Nephron (organoid): ENCODE data around the gene SCTR.

Source experiments
- H3K27ac Mint-ChIP-seq, 3 experiments: 2 replicates each; pipeline ENCODE4 v1.8.0; 2020; ENCODE audit warnings: mixed read lengths in 3 of 3, mild to moderate bottlenecking in 2 of 3, moderate library complexity in 1 of 3
- H3K27me3 Mint-ChIP-seq: 2 replicates; pipeline ENCODE4 v1.8.0; 2021; ENCODE audit warnings: low read depth, mild to moderate bottlenecking, moderate library complexity, mixed read lengths
- H3K36me3 Mint-ChIP-seq: 2 replicates; pipeline ENCODE4 v1.8.0; 2020; ENCODE audit warnings: low read depth, mixed read lengths
- H3K4me1 Mint-ChIP-seq: 2 replicates; pipeline ENCODE4 v1.8.0; 2020; ENCODE audit warnings: mixed read lengths
- H3K4me3 Mint-ChIP-seq, 3 experiments: 2 replicates each; pipeline ENCODE4 v1.8.0; 2020; ENCODE audit warnings: mild to moderate bottlenecking in 3 of 3, mixed read lengths in 3 of 3, moderate library complexity in 2 of 3
- H3K9me3 Mint-ChIP-seq: 2 replicates; pipeline ENCODE4 v1.8.0; 2020; ENCODE audit warnings: mixed read lengths
- TF ChIP-seq, protein P1 (sequence below), 3 experiments: fragments of 200-600 bp; sonication (generic); IDR thresholded peaks; one replicate each; pipeline ENCODE4 v1.5.0; 2021; ENCODE audit warnings: antibody characterized with exemption in 3 of 3; ENCODE audit not compliant: unreplicated experiment in 3 of 3

Gene SCTR

GRCh38 chr2:119438726-119439284 is 85.5 kb downstream of the SCTR start:
- Mint-ChIP-seq H3K27ac (peak overlapping the region; percentile 50 to 90 (median 60)), H3K4me3 (no peak overlapping the region), H3K9me3 (no peaks in the 10 kb centered on the region), H3K27me3 (peaks cover 4% of the 10 kb centered on the region), H3K36me3 (peaks cover 23% of the 10 kb centered on the region), H3K4me1 (peaks cover 34% of the 10 kb centered on the region)
- TF ChIP-seq, protein P1, sequence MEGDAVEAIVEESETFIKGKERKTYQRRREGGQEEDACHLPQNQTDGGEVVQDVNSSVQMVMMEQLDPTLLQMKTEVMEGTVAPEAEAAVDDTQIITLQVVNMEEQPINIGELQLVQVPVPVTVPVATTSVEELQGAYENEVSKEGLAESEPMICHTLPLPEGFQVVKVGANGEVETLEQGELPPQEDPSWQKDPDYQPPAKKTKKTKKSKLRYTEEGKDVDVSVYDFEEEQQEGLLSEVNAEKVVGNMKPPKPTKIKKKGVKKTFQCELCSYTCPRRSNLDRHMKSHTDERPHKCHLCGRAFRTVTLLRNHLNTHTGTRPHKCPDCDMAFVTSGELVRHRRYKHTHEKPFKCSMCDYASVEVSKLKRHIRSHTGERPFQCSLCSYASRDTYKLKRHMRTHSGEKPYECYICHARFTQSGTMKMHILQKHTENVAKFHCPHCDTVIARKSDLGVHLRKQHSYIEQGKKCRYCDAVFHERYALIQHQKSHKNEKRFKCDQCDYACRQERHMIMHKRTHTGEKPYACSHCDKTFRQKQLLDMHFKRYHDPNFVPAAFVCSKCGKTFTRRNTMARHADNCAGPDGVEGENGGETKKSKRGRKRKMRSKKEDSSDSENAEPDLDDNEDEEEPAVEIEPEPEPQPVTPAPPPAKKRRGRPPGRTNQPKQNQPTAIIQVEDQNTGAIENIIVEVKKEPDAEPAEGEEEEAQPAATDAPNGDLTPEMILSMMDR (IDR thresholded peaks at IDR 0.05; ENCODE audit: unreplicated experiment in 3 of 3): no peak

- peaks cover 23% of the 10 kb centered on the region for H3K36me3 Mint-ChIP-seq
- peaks cover 7% of the 10 kb centered on the region for H3K27me3 Mint-ChIP-seq
- H3K9me3 Mint-ChIP-seq: no peaks in the 10 kb centered on the region
- peaks cover 40% of the 10 kb centered on the region for H3K4me1 Mint-ChIP-seq
- TF ChIP-seq, protein P1 (IDR thresholded peaks at IDR 0.05; ENCODE audit: unreplicated experiment in 3 of 3): no peak
- H3K27ac Mint-ChIP-seq: peak overlapping the region; percentile 50 to 90 (median 60)
- H3K4me3 Mint-ChIP-seq: peak overlapping the region in 2 of 3 experiments; percentile 19 to 48
Measured at GRCh38 chr2:119438128-119438656, 86.1 kb downstream of the SCTR start.

DNA sequence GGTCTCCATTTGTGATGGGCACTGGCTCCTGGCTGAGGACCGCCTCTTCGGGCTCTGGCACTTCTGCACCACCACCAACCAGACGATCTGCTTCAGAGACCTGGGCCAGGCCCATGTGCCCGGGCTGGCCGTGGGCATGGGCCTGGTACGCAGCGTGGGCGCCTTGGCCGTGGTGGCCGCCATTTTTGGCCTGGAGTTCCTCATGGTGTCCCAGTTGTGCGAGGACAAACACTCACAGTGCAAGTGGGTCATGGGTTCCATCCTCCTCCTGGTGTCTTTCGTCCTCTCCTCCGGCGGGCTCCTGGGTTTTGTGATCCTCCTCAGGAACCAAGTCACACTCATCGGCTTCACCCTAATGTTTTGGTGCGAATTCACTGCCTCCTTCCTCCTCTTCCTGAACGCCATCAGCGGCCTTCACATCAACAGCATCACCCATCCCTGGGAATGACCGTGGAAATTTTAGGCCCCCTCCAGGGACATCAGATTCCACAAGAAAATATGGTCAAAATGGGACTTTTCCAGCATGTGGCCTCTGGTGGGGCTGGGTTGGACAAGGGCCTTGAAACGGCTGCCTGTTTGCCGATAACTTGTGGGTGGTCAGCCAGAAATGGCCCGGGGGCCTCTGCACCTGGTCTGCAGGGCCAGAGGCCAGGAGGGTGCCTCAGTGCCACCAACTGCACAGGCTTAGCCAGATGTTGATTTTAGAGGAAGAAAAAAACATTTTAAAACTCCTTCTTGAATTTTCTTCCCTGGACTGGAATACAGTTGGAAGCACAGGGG is 87.1 kb downstream of the SCTR start:
- Mint-ChIP-seq H3K9me3 (no peaks in the 10 kb centered on the region), H3K36me3 (peaks cover 23% of the 10 kb centered on the region), H3K27me3 (peaks cover 9% of the 10 kb centered on the region), H3K4me3 (no peak overlapping the region), H3K27ac (peak overlapping the region in 1 of 3 experiments; percentile 90), H3K4me1 (peaks cover 50% of the 10 kb centered on the region)
- TF ChIP-seq, protein P1 (IDR thresholded peaks at IDR 0.05; ENCODE audit: unreplicated experiment in 3 of 3): no peak

DNA sequence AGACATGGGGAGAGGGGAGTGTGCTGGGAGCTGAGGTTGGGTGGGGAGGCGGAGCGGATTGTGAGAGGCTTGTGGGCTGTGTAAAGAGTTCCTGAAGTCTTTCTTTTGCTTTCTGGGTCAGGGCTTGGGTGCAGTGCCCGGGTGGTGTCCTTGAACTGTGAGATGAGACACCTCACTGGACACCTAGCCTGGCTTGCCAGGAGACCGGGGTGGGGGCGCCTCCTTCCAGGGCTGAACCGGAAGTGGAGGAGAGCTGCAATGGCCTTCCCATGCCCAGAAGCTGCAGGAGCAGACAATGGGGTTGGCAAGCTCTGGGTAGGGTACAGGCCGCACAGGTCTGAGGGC is 88.4 kb downstream of the SCTR start:
- H3K27me3 Mint-ChIP-seq: peaks cover 9% of the 10 kb centered on the region
- peaks cover 23% of the 10 kb centered on the region for H3K36me3 Mint-ChIP-seq

DNA sequence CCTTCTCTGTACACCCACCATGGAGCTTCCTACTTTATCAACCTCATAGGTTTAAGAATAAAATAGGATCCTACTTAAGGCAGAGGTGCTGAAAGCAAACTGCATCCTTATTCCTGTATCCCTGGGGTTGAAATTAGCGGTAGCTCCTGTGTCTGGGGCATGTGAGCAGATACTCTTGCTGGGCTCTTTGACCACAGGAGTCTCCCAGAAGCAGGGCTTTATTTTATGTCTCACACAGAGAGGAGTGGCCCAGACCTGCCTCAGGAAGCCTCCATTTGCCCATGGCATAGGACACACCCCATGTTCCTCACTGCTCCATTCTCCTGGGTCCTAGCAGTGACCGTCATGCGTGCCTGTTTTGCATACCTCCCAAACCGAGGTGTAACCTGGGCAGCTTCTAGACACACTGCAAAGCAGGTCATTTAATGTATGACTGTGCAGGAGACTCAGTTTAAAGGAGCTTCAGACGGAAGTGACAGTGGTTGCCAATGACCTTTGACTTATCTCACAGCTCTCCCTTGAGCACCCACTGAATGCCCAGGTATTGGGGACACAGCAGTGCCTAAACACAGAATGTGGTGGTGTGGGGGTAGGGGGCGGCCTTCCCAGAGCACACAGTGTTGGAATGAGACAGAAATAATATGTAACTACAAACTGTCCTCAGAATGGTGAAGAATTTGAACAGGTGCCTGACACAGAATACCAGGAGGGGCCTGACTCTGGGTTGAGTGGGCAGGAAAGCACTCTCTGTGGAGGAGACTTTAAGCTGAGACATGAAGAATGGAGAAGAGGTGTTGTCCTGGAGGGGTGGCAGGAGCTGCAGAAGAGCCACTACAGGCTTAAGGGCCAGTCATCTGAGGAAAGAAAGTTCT is 89.0 kb downstream of the SCTR start:
- Mint-ChIP-seq H3K36me3 (peaks cover 23% of the 10 kb centered on the region), H3K4me1 (peaks cover 55% of the 10 kb centered on the region), H3K9me3 (no peaks in the 10 kb centered on the region), H3K4me3 (peak overlapping the region; percentile 26 to 63 (median 50)), H3K27ac (peak overlapping the region; percentile 87 to 93 (median 91)), H3K27me3 (peaks cover 9% of the 10 kb centered on the region)
- TF ChIP-seq, protein P1 (IDR thresholded peaks at IDR 0.05; ENCODE audit: unreplicated experiment in 3 of 3): no peak

More for the DNA sequence above, 88.4 kb downstream of the SCTR start:
- Mint-ChIP-seq H3K9me3 (no peaks in the 10 kb centered on the region), H3K4me1 (peaks cover 52% of the 10 kb centered on the region), H3K27ac (peak overlapping the region; percentile 87 to 93 (median 91)), H3K4me3 (peak overlapping the region in 2 of 3 experiments; percentile 26 to 34)
- TF ChIP-seq, protein P1 (IDR thresholded peaks at IDR 0.05; ENCODE audit: unreplicated experiment in 3 of 3): no peak
